ENCODE data around the gene CAPN3.

- TF ChIP-seq ZNF391 (tag by site-specific recombination; IDR thresholded peaks at IDR 0.05; ENCODE audit: borderline replicate concordance, low read depth) (no peak), CTCF (tag by site-specific recombination; IDR thresholded peaks at IDR 0.05) (no peak), SP7 (tag by site-specific recombination; IDR thresholded peaks at IDR 0.05) (no peak)
Observed at GRCh38 chr15:42354824-42355223, 4.5 kb upstream of the CAPN3 start.

Data from HEK293 (cell line).